Hepatocyte (in vitro differentiated cells): ENCODE measurements around the gene NKIRAS2. TPM values are rescaled to one million over a fixed set of nuclear protein-coding genes. Genes with fewer than 3 reads are reported as not detected.
A peak's percentile ranks its signal among the peaks of the same experiment; 100 is the strongest.
"Not testable (repeated sequence)": the region's sequence is repeated elsewhere in the genome, so short reads cannot be mapped to it uniquely, and the experiment has no call there.

Experiments
- DNase-seq: peaks from one replicate; pipeline ENCODE4 v3.0.0-alpha.2; 2016; ENCODE audit warnings: low spot score
- H2AFZ ChIP-seq: fragments of 200-600 bp; sonication (generic); 2 replicates; pipeline ENCODE4 v1.6.0; 2016; ENCODE audit warnings: antibody characterized with exemption, mild to moderate bottlenecking
- H3K27ac ChIP-seq: fragments of 200-600 bp; sonication (generic); 2 replicates; pipeline ENCODE4 v1.5.1; 2016; ENCODE audit warnings: mild to moderate bottlenecking
- H3K27me3 ChIP-seq: fragments of 200-600 bp; sonication (generic); 2 replicates; pipeline ENCODE4 v1.6.1; 2016
- H3K36me3 ChIP-seq: fragments of 200-600 bp; sonication (generic); replicated peaks from 2 replicates; pipeline ENCODE4 v1.5.1; 2016; ENCODE audit warnings: low read depth; ENCODE audit not compliant: insufficient read depth
- H3K4me1 ChIP-seq: fragments of 200-600 bp; sonication (generic); 2 replicates; pipeline ENCODE4 v1.5.1; 2016; ENCODE audit warnings: mild to moderate bottlenecking, moderate library complexity; ENCODE audit not compliant: insufficient read depth
- H3K4me2 ChIP-seq: fragments of 200-600 bp; sonication (generic); 2 replicates; pipeline ENCODE4 v1.6.0; 2016
- H3K4me3 ChIP-seq: fragments of 200-600 bp; sonication (generic); 2 replicates; pipeline ENCODE4 v1.5.1; 2016; ENCODE audit warnings: mild to moderate bottlenecking
- H3K79me2 ChIP-seq: fragments of 200-600 bp; sonication (generic); 2 replicates; pipeline ENCODE4 v1.6.0; 2017; ENCODE audit warnings: mild to moderate bottlenecking
- H3K9me2 ChIP-seq: fragments of 200-600 bp; sonication (generic); replicated peaks from 2 replicates; pipeline ENCODE4 v1.6.0; 2017; ENCODE audit warnings: mild to moderate bottlenecking; ENCODE audit not compliant: insufficient read depth
- H3K9me3 ChIP-seq: fragments of 200-600 bp; sonication (generic); 2 replicates; pipeline ENCODE4 v1.5.1; 2016; ENCODE audit warnings: low read depth, mild to moderate bottlenecking
- H4K20me1 ChIP-seq: fragments of 200-600 bp; sonication (generic); 2 replicates; pipeline ENCODE4 v1.6.0; 2016; ENCODE audit warnings: mild to moderate bottlenecking; ENCODE audit not compliant: insufficient read depth, poor library complexity, severe bottlenecking
- CTCF ChIP-seq: fragments of 200-600 bp; sonication (generic); IDR thresholded peaks from 2 replicates; pipeline ENCODE4 v1.5.1; 2016; ENCODE audit warnings: antibody characterized with exemption, mild to moderate bottlenecking; ENCODE audit not compliant: poor library complexity
- EZH2 ChIP-seq: fragments of 200-600 bp; sonication (generic); IDR thresholded peaks from 2 replicates; pipeline ENCODE4 v1.6.1; 2016; ENCODE audit warnings: antibody characterized with exemption, mild to moderate bottlenecking, borderline replicate concordance
- EZH2phosphoT487 ChIP-seq: fragments of 200-600 bp; sonication (generic); IDR thresholded peaks from one replicate; pipeline ENCODE4 v1.6.1; 2018; ENCODE audit warnings: antibody characterized with exemption, mild to moderate bottlenecking, low read depth, moderate library complexity; ENCODE audit not compliant: unreplicated experiment, severe bottlenecking
- WGBS: methylation state at CpG from one replicate; pipeline ENCODE4 v1.1.6; 2016; ENCODE audit warnings: low lambda C conversion rate; ENCODE audit errors: missing lambda C conversion rate; 5-methylcytosine and 5-hydroxymethylcytosine counted together
- polyA plus RNA-seq: library from polyadenylated mRNA; unstranded; fragments of >200 nt; fragmentation: Nextera tagmentation; extraction: Ambion mirVana; gene quantifications from 2 replicates; pipeline ENCODE4 v1.2.1, GENCODE V29; 2016
- total RNA-seq: library from RNA; depleted of rRNA; stranded (reverse); fragments of >200 nt; gene quantifications from 2 replicates; pipeline ENCODE4 v1.2.3, GENCODE V29; 2014

The NKIRAS2 gene
- total and polyA plus RNA-seq, 2 experiments from 2014 or later: 40.8 to 55.0 TPM

- H3K4me2 ChIP-seq: peak overlapping the region; percentile 80
- H3K27ac ChIP-seq: no peak overlapping the region
- H3K9me3 ChIP-seq: no peaks in the 10 kb centered on the region
- H3K4me1 ChIP-seq: peaks cover 22% of the 10 kb centered on the region
- no peak for DNase-seq
- 99% methylated on average over 4 of the region's 4 CpGs for WGBS
- H2AFZ ChIP-seq: no peak overlapping the region
- no peaks in the 10 kb centered on the region for H3K9me2 ChIP-seq
- H3K27me3 ChIP-seq: no peaks in the 10 kb centered on the region
- TF ChIP-seq EZH2phosphoT487: no peak
- peaks cover 63% of the 10 kb centered on the region for H3K79me2 ChIP-seq
- peaks cover 9% of the 10 kb centered on the region for H4K20me1 ChIP-seq
- H3K36me3 ChIP-seq: no peaks in the 10 kb centered on the region
- no peak overlapping the region for H3K4me3 ChIP-seq
Measured at GRCh38 chr17:42018988-42019387, 902 bp upstream of the NKIRAS2 start.

- Histone ChIP-seq H3K4me3 (peak overlapping the region; percentile 97), H3K4me2 (peak overlapping the region; percentile 92), H3K79me2 (peaks cover 45% of the 10 kb centered on the region), H3K4me1 (peaks cover 17% of the 10 kb centered on the region)
- H2AFZ ChIP-seq, H3K9me2 ChIP-seq, H3K27me3 ChIP-seq, H3K27ac ChIP-seq, H4K20me1 ChIP-seq, DNase-seq, H3K9me3 ChIP-seq, H3K36me3 ChIP-seq: not testable (repeated sequence)
- 72% methylated on average over 8 of the region's 8 CpGs for WGBS
Measured at GRCh38 chr17:42020845-42021244, 955 bp downstream of the NKIRAS2 start.

- WGBS: 93% methylated on average over 15 of the region's 15 CpGs
- Histone ChIP-seq H4K20me1 (no peaks in the 10 kb centered on the region), H3K36me3 (no peaks in the 10 kb centered on the region), H3K4me1 (peaks cover 7% of the 10 kb centered on the region), H3K9me2 (no peaks in the 10 kb centered on the region), H3K4me3 (no peak overlapping the region), H2AFZ (no peak overlapping the region), H3K9me3 (no peaks in the 10 kb centered on the region), H3K79me2 (peaks cover 28% of the 10 kb centered on the region), H3K27ac (peak overlapping the region; percentile 74), H3K4me2 (no peak overlapping the region), H3K27me3 (no peaks in the 10 kb centered on the region)
- TF ChIP-seq EZH2phosphoT487: no peak
- TF ChIP-seq EZH2: no peak
- no peak for TF ChIP-seq CTCF
- no peak for DNase-seq
Measured at GRCh38 chr17:42023524-42024349, 3.8 kb downstream of the NKIRAS2 start.

- H3K27ac ChIP-seq: no peak overlapping the region
- H3K4me2 ChIP-seq: no peak overlapping the region
- 81% methylated on average over 8 of the region's 8 CpGs for WGBS
Measured at GRCh38 chr17:42025191-42025579, 5.3 kb downstream of the NKIRAS2 start.

More at GRCh38 chr17:42025191-42025579, 5.3 kb downstream of the NKIRAS2 start:
- Histone ChIP-seq H3K79me2 (peaks cover 16% of the 10 kb centered on the region), H3K9me2 (no peaks in the 10 kb centered on the region), H3K27me3 (no peaks in the 10 kb centered on the region), H3K36me3 (no peaks in the 10 kb centered on the region), H4K20me1 (no peaks in the 10 kb centered on the region), H3K4me1 (peaks cover 7% of the 10 kb centered on the region), H3K4me3 (no peak overlapping the region), H2AFZ (no peak overlapping the region), H3K9me3 (no peaks in the 10 kb centered on the region)
- no peak for DNase-seq
- TF ChIP-seq EZH2phosphoT487 (no peak), CTCF (no peak), EZH2 (no peak)
